Prostate gland (tissue), 2 donors: ENCODE results near the gene OVCH2. TPM values are rescaled to one million over a fixed set of nuclear protein-coding genes. Genes with fewer than 3 reads are reported as not detected.

Experiments
- DNase-seq: peaks from one replicate; pipeline ENCODE4 v3.0.0-alpha.2; 2019; ENCODE audit warnings: low spot score
- H3K27ac ChIP-seq, 2 donors: fragments of 200-600 bp; sonication (generic); 2 replicates each; pipeline ENCODE4 v1.5.1; 2017 to 2019
- H3K27me3 ChIP-seq: fragments of 200-600 bp; sonication (generic); replicated peaks from 2 replicates; pipeline ENCODE4 v1.5.1; 2019; ENCODE audit not compliant: insufficient read depth
- H3K36me3 ChIP-seq, 2 donors: fragments of 200-600 bp; sonication (generic); 1 replicate in 1 of 2; 2 replicates in 1 of 2; pipeline versions ENCODE4 v1.5.1 to v1.8.1; 2017 to 2019
- H3K4me1 ChIP-seq: fragments of 200-600 bp; sonication (generic); replicated peaks from 2 replicates; pipeline ENCODE4 v1.5.1; 2019
- H3K4me3 ChIP-seq, 2 donors: fragments of 200-600 bp; sonication (generic); 2 replicates each; pipeline ENCODE4 v1.5.1; 2017 to 2019
- H3K9me3 ChIP-seq: fragments of 200-600 bp; sonication (generic); 2 replicates; pipeline ENCODE4 v1.5.1; 2017
- CTCF ChIP-seq, 4 experiments: fragments of 200-600 bp in 2 of 4; fragments of 450-650 bp in 2 of 4; sonication (generic) in 2 of 4; IDR thresholded peaks; 1 replicate in 3 of 4; 2 replicates in 1 of 4; pipeline ENCODE4 v1.5.1; 2016 to 2019; ENCODE audit warnings: antibody characterized with exemption in 4 of 4, mild to moderate bottlenecking in 2 of 4, moderate library complexity in 2 of 4
- POLR2A ChIP-seq: fragments of 450-650 bp; IDR thresholded peaks from one replicate; pipeline ENCODE4 v1.6.1; 2016; ENCODE audit warnings: antibody characterized with exemption, mild to moderate bottlenecking
- POLR2AphosphoS5 ChIP-seq: sonication (generic); formaldehyde crosslinking; IDR thresholded peaks from one replicate; pipeline ENCODE4 v1.6.1; 2017; ENCODE audit warnings: antibody characterized with exemption
- WGBS: methylation state at CpG from one replicate; pipeline ENCODE4 v1.1.5; 2018; 5-methylcytosine and 5-hydroxymethylcytosine counted together
- intact Hi-C: fragments of 100-400 bp; cut with DNase I; formaldehyde crosslinking; loops from one replicate; pipeline ENCODE4 v1.14.2; 2022
- total RNA-seq, 2 donors: library from RNA; depleted of rRNA; stranded (reverse); fragments of >200 nt; gene quantifications; one replicate each; pipeline ENCODE4 v1.1.0, GENCODE V29; 2016

Gene OVCH2
- total RNA-seq, 2 donors from 2014 or later: 1.8 TPM; not detected in 1

- intact Hi-C loops: loop anchor here (10.0 kb wide), 1 partner anchor 197 kb away; no protein-coding TSS in a partner anchor
- no peak for DNase-seq
- Histone ChIP-seq H3K4me3 (no peak overlapping the region), H3K27ac (no peak overlapping the region), H3K9me3 (no peaks in the 10 kb centered on the region), H3K4me1 (no peaks in the 10 kb centered on the region), H3K36me3 (peaks cover 2 to 13% of the 10 kb centered on the region in 2 donors), H3K27me3 (no peaks in the 10 kb centered on the region)
- WGBS: 82% methylated on average over 9 of the region's 9 CpGs
- TF ChIP-seq POLR2A (no peak), CTCF (IDR thresholded peaks at IDR 0.05) (no peak), POLR2AphosphoS5 (no peak)
Measured at GRCh38 chr11:7651700-7652099, 54.6 kb downstream of the OVCH2 start.

GRCh38 chr11:7651140-7651551 lies 55.1 kb downstream of the OVCH2 start:
- Histone ChIP-seq H3K4me1 (no peaks in the 10 kb centered on the region), H3K27ac (no peak overlapping the region), H3K36me3 (peaks cover 2 to 13% of the 10 kb centered on the region in 2 donors), H3K27me3 (no peaks in the 10 kb centered on the region), H3K9me3 (no peaks in the 10 kb centered on the region), H3K4me3 (no peak overlapping the region)
- no peak for TF ChIP-seq POLR2A
- no peak for TF ChIP-seq POLR2AphosphoS5
- no peak for TF ChIP-seq CTCF (IDR thresholded peaks at IDR 0.05)
- WGBS: 52% methylated on average over 5 of the region's 5 CpGs
- intact Hi-C loops: loop anchor here (10.0 kb wide), 1 partner anchor 196 kb away; no protein-coding TSS in a partner anchor
- DNase-seq: no peak

GRCh38 chr11:7648264-7648663 lies 58.0 kb downstream of the OVCH2 start:
- intact Hi-C loops: no loop called here
- Histone ChIP-seq H3K4me3 (no peak overlapping the region), H3K9me3 (no peaks in the 10 kb centered on the region), H3K27me3 (no peaks in the 10 kb centered on the region), H3K36me3 (peaks cover 0 to 7% of the 10 kb centered on the region in 2 donors), H3K27ac (no peak overlapping the region), H3K4me1 (no peaks in the 10 kb centered on the region)
- no peak for TF ChIP-seq POLR2A
- no peak for TF ChIP-seq CTCF (IDR thresholded peaks at IDR 0.05)
- no peak for TF ChIP-seq POLR2AphosphoS5
- 99% methylated on average over 3 of the region's 3 CpGs for WGBS
- DNase-seq: no peak

GRCh38 chr11:7646866-7647265 lies 59.4 kb downstream of the OVCH2 start:
- intact Hi-C loops: no loop called here
- H3K36me3 ChIP-seq: peaks cover 0 to 3% of the 10 kb centered on the region in 2 donors
- WGBS: 90% methylated on average over 2 of the region's 2 CpGs

More at GRCh38 chr11:7646866-7647265, 59.4 kb downstream of the OVCH2 start:
- H3K4me1 ChIP-seq: no peaks in the 10 kb centered on the region
- TF ChIP-seq POLR2AphosphoS5 (no peak), POLR2A (no peak), CTCF (IDR thresholded peaks at IDR 0.05) (no peak)
- H3K27ac ChIP-seq: no peak overlapping the region
- no peak for DNase-seq
- no peaks in the 10 kb centered on the region for H3K9me3 ChIP-seq
- H3K27me3 ChIP-seq: no peaks in the 10 kb centered on the region
- H3K4me3 ChIP-seq: no peak overlapping the region
